HCT116 (cell line): ENCODE measurements around the gene ELOB. TPM values are rescaled to one million over a fixed set of nuclear protein-coding genes. Genes with fewer than 3 reads are reported as not detected.

Experiments
- ATAC-seq: fragments of 200-7000 bp; cut with Tn5 transposase; 2 replicates; pipeline ENCODE4 v1.9.1; 2020; ENCODE audit warnings: mild to moderate bottlenecking, moderate library complexity
- BruUV-seq: library from RNA; stranded (reverse); fragments of 400-500 nt; replicated peaks from 2 replicates; lab custom pipeline; 2021; lab: Mats Ljungman, UMichigan
- CTCF ChIA-PET: fragments of 300-600 bp; sonication (Branson Sonifier 250); formaldehyde crosslinking; loops from one replicate; lab custom pipeline; 2021; ENCODE audit warnings: antibody characterized with exemption; lab: Charles Lee
- POLR2A ChIA-PET: fragments of 300-600, 350-600 bp; sonication (Branson Sonifier 250); formaldehyde crosslinking; loops from one replicate; lab custom pipeline; 2021; ENCODE audit warnings: antibody characterized with exemption; lab: Charles Lee
- RAD21 ChIA-PET, 2 experiments: fragments of 300-600 bp; sonication (Branson Sonifier 250); formaldehyde crosslinking; loops; one replicate each; lab custom pipeline; 2023; ENCODE audit warnings: low total read pairs in 2 of 2; ENCODE audit not compliant: uncharacterized antibody in 2 of 2, unreplicated experiment in 2 of 2, low non-redundant PET in 1 of 2; lab: Charles Lee
- DNase-seq: peaks from one replicate; pipeline ENCODE4 v3.0.0-alpha.2; 2010; ENCODE audit warnings: low read depth, low spot score
- H2AFZ ChIP-seq: fragments of 200-600 bp; shearing (Covaris generic), sonication (generic); 2 replicates; pipeline ENCODE4 v1.6.1; 2017; ENCODE audit warnings: low read depth, mixed run types, mixed read lengths, antibody characterized with exemption, low read length; ENCODE audit not compliant: poor library complexity, severe bottlenecking
- H3K27ac ChIP-seq: 2 replicates; pipeline ENCODE4 v1.5.1; 2012; ENCODE audit warnings: low read depth, low read length
- H3K27me3 ChIP-seq: fragments of 200-600 bp; sonication (generic); 2 replicates; pipeline ENCODE4 v1.6.1; 2016; ENCODE audit warnings: mixed run types, low read length, mixed read lengths; ENCODE audit not compliant: insufficient read depth
- H3K36me3 ChIP-seq, 2 experiments: fragments of 200-500 bp in 1 of 2; fragments of 200-600 bp in 1 of 2; sonication (Bioruptor generic) in 1 of 2; sonication (generic) in 1 of 2; 2 replicates each; pipeline versions ENCODE4 v1.5.1 to v1.6.1; 2014 to 2016; ENCODE audit warnings: low read length in 2 of 2, inconsistent platforms in 1 of 2, mixed read lengths in 1 of 2, mixed run types in 1 of 2; ENCODE audit not compliant: insufficient read depth in 2 of 2, control insufficient read depth in 1 of 2
- H3K4me1 ChIP-seq, 2 experiments: fragments of 200-600 bp in 1 of 2; sonication (generic) in 1 of 2; 2 replicates each; pipeline versions ENCODE4 v1.5.1 to v1.6.1; 2012 to 2017; ENCODE audit warnings: low read length in 2 of 2, inconsistent platforms in 1 of 2, mild to moderate bottlenecking in 1 of 2, mixed read lengths in 1 of 2, mixed run types in 1 of 2, moderate library complexity in 1 of 2; ENCODE audit not compliant: insufficient read depth in 2 of 2, control insufficient read depth in 1 of 2
- H3K4me2 ChIP-seq: fragments of 200-600 bp; sonication (generic); 2 replicates; pipeline ENCODE4 v1.6.1; 2017; ENCODE audit warnings: mixed run types, low read length, mixed read lengths
- H3K4me3 ChIP-seq, 2 experiments: fragments of 200-600 bp in 1 of 2; sonication (generic) in 1 of 2; replicated peaks in 1 of 2; 2 replicates each; pipeline ENCODE4 v1.5.1; 2011 to 2016; ENCODE audit warnings: low read length in 2 of 2, control low read depth in 1 of 2, low read depth in 1 of 2, mild to moderate bottlenecking in 1 of 2, mixed read lengths in 1 of 2, mixed run types in 1 of 2
- H3K79me2 ChIP-seq: fragments of 200-600 bp; sonication (generic); 2 replicates; pipeline ENCODE4 v1.6.1; 2017; ENCODE audit warnings: mild to moderate bottlenecking, mixed run types, low read length, moderate library complexity, mixed read lengths; ENCODE audit not compliant: insufficient read depth
- H3K9ac ChIP-seq: fragments of 200-600 bp; sonication (generic); 2 replicates; pipeline ENCODE4 v1.6.1; 2016; ENCODE audit warnings: low read length, mixed read lengths
- H3K9me2 ChIP-seq: fragments of 200-600 bp; sonication (generic), shearing (Covaris generic); 2 replicates; pipeline ENCODE4 v1.6.1; 2017; ENCODE audit warnings: mixed run types, mild to moderate bottlenecking, moderate library complexity; ENCODE audit not compliant: insufficient read depth
- H3K9me3 ChIP-seq, 2 experiments: fragments of 200-500 bp in 1 of 2; fragments of 200-600 bp in 1 of 2; sonication (Bioruptor generic) in 1 of 2; sonication (generic) in 1 of 2; 2 replicates each; pipeline ENCODE4 v1.6.1; 2014 to 2017; ENCODE audit warnings: low read length in 2 of 2, mixed read lengths in 2 of 2, inconsistent platforms in 1 of 2, low read depth in 1 of 2, mild to moderate bottlenecking in 1 of 2, mixed run types in 1 of 2, moderate library complexity in 1 of 2; ENCODE audit not compliant: control insufficient read depth in 1 of 2, insufficient read depth in 1 of 2
- H4K20me1 ChIP-seq: fragments of 200-600 bp; sonication (generic), shearing (Covaris generic); 2 replicates; pipeline ENCODE4 v1.6.1; 2017; ENCODE audit warnings: mixed run types, mild to moderate bottlenecking, moderate library complexity; ENCODE audit not compliant: insufficient read depth
- CBX3 ChIP-seq: IDR thresholded peaks from 2 replicates; pipeline ENCODE4 v1.6.1; 2012; ENCODE audit warnings: low read depth
- EGR1 ChIP-seq: IDR thresholded peaks from 2 replicates; pipeline ENCODE4 v1.6.1; 2012; ENCODE audit warnings: low read depth
- EZH2 ChIP-seq: fragments of 200-600 bp; sonication (generic); IDR thresholded peaks from 2 replicates; pipeline ENCODE4 v1.6.1; 2017; ENCODE audit warnings: antibody characterized with exemption, mixed run types
- EZH2phosphoT487 ChIP-seq: fragments of 200-600 bp; IDR thresholded peaks from 2 replicates; pipeline ENCODE4 v1.6.1; 2018; ENCODE audit warnings: antibody characterized with exemption, borderline replicate concordance
- FOSL1 ChIP-seq: IDR thresholded peaks from 2 replicates; pipeline ENCODE4 v1.6.1; 2012; ENCODE audit warnings: low read depth
- POLR2A ChIP-seq: IDR thresholded peaks from 2 replicates; pipeline ENCODE4 v1.7.0; 2011; ENCODE audit warnings: borderline replicate concordance; ENCODE audit not compliant: insufficient read depth, insufficient read length; ENCODE audit errors: extremely low read depth
- POLR2AphosphoS5 ChIP-seq: IDR thresholded peaks from 2 replicates; pipeline ENCODE4 v1.6.1; 2011; ENCODE audit warnings: mild to moderate bottlenecking, low read depth, low read length, moderate library complexity
- RAD21 ChIP-seq: IDR thresholded peaks from 2 replicates; pipeline ENCODE4 v1.6.1; 2012; ENCODE audit warnings: low read depth, mild to moderate bottlenecking
- SIN3A ChIP-seq: IDR thresholded peaks from 2 replicates; pipeline ENCODE4 v1.6.1; 2012; ENCODE audit warnings: low read depth
- SP1 ChIP-seq: IDR thresholded peaks from 2 replicates; pipeline ENCODE4 v1.6.1; 2012; ENCODE audit warnings: low read depth
- TCF7L2 ChIP-seq: IDR thresholded peaks from 2 replicates; pipeline ENCODE4 v1.7.0; 2011; ENCODE audit warnings: borderline replicate concordance, inconsistent platforms; ENCODE audit not compliant: insufficient read depth, insufficient read length; ENCODE audit errors: extremely low read depth
- YY1 ChIP-seq: IDR thresholded peaks from 2 replicates; pipeline ENCODE4 v1.6.1; 2011; ENCODE audit warnings: low read length, low read depth, moderate library complexity, mild to moderate bottlenecking; ENCODE audit not compliant: insufficient replicate concordance; ENCODE audit errors: extremely low read depth
- ZFX ChIP-seq: fragments of 450-650 bp; IDR thresholded peaks from 2 replicates; pipeline ENCODE4 v1.6.1; 2017
- ZNF274 ChIP-seq: fragments of 200-500 bp; sonication (Bioruptor generic); IDR thresholded peaks from 2 replicates; pipeline ENCODE4 v1.6.1; 2014; ENCODE audit warnings: mild to moderate bottlenecking, low read depth, low read length, inconsistent platforms
- intact Hi-C: fragments of 100-400 bp; cut with micrococcal nuclease; formaldehyde crosslinking; loops from 2 replicates; pipeline ENCODE4 v1.10.0; 2022
- total RNA-seq: library from RNA; stranded (reverse); gene quantifications from one replicate; pipeline ENCODE4 v1.2.1, GENCODE V29; 2021; ENCODE audit not compliant: unreplicated experiment
- TF ChIP-seq, protein P1 (sequence below): IDR thresholded peaks from 2 replicates; pipeline ENCODE4 v1.6.1; 2011; ENCODE audit warnings: mild to moderate bottlenecking, low read length, moderate library complexity; ENCODE audit not compliant: insufficient replicate concordance; ENCODE audit errors: extremely low read depth
- TF ChIP-seq, protein P2 (sequence below): IDR thresholded peaks from 2 replicates; pipeline ENCODE4 v1.6.1; 2012
- TF ChIP-seq, protein P3 (sequence below): IDR thresholded peaks from 2 replicates; pipeline ENCODE4 v1.6.1; 2012; ENCODE audit warnings: low read depth
- TF ChIP-seq, protein P4 (sequence below): IDR thresholded peaks from 2 replicates; pipeline ENCODE4 v1.6.1; 2012

Gene ELOB
- total RNA-seq, 1 experiment from 2014 or later = 239 TPM

DNA sequence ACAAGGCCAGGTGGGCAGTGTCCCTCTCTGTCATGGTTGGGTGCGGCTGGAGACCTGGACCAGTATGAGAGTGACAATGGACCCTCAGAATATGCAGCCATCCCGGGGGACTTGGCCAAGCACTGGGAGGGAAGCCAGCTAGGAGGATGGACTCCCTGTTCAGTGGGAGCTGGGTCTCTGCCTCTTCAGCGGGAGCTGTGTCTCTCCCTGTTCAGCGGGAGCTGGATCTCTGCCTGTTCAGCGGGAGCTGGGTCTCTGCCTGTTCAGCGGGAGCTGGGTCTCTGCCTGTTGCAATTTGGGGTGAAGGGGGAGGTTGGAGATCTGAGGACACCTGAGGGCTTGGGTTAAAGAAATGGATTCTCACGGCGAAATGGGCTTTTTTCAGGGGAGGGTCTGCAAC lies 14.1 kb upstream of the ELOB start (continued):
- TF ChIP-seq, protein P1, sequence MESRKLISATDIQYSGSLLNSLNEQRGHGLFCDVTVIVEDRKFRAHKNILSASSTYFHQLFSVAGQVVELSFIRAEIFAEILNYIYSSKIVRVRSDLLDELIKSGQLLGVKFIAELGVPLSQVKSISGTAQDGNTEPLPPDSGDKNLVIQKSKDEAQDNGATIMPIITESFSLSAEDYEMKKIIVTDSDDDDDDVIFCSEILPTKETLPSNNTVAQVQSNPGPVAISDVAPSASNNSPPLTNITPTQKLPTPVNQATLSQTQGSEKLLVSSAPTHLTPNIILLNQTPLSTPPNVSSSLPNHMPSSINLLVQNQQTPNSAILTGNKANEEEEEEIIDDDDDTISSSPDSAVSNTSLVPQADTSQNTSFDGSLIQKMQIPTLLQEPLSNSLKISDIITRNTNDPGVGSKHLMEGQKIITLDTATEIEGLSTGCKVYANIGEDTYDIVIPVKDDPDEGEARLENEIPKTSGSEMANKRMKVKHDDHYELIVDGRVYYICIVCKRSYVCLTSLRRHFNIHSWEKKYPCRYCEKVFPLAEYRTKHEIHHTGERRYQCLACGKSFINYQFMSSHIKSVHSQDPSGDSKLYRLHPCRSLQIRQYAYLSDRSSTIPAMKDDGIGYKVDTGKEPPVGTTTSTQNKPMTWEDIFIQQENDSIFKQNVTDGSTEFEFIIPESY = no peak
- TF ChIP-seq EZH2phosphoT487 (no peak), TCF7L2 (no peak), EGR1 (no peak), SIN3A (no peak)

DNA sequence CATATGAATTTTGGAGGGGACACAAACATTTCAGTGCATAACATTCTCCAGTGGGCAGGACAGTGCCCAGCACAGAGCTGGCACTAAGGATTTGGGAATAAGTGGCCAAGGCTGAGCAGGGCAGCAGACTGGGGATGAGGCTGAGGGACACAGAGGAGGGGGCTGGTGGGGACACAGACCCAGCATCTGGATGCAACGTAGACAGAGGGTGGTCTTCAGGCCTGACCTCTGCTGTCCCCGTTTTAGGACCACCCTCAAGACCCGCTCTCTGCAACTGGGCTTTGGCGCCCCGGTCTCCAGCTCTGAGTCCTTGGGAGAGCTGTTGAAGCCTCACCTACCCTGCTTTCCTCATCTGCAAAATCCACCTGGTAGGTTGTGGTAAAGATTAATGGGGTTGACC lies 13.6 kb upstream of the ELOB start:
- Histone ChIP-seq H3K4me3 (no peak overlapping the region), H4K20me1 (no peaks in the 10 kb centered on the region), H3K9me3 (no peaks in the 10 kb centered on the region), H2AFZ (no peak overlapping the region), H3K4me1 (peaks cover 12 to 22% of the 10 kb centered on the region in 2 experiments), H3K4me2 (no peak overlapping the region), H3K36me3 (no peaks in the 10 kb centered on the region), H3K27ac (no peak overlapping the region), H3K9me2 (no peaks in the 10 kb centered on the region; the same call in 1 of the 2 replicates), H3K9ac (no peak overlapping the region), H3K79me2 (no peaks in the 10 kb centered on the region), H3K27me3 (no peaks in the 10 kb centered on the region)
- DNase-seq (no peak), ATAC-seq (no peak)
- RAD21 ChIA-PET = no interaction called here
- CTCF ChIA-PET = no interaction called here
- intact Hi-C loops = no loop called here
- POLR2A ChIA-PET = no interaction called here
- no TSS peak for BruUV-seq
- TF ChIP-seq RAD21 (no peak), EZH2phosphoT487 (no peak), ZNF274 (no peak), POLR2A (no peak), SP1 (no peak), CBX3 (no peak), YY1 (no peak), FOSL1 (no peak), ZFX (no peak), EZH2 (no peak), EGR1 (no peak), POLR2AphosphoS5 (no peak)
- TF ChIP-seq, protein P1 = no peak
- TF ChIP-seq, protein P2, sequence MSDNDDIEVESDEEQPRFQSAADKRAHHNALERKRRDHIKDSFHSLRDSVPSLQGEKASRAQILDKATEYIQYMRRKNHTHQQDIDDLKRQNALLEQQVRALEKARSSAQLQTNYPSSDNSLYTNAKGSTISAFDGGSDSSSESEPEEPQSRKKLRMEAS = no peak
- TF ChIP-seq, protein P3, sequence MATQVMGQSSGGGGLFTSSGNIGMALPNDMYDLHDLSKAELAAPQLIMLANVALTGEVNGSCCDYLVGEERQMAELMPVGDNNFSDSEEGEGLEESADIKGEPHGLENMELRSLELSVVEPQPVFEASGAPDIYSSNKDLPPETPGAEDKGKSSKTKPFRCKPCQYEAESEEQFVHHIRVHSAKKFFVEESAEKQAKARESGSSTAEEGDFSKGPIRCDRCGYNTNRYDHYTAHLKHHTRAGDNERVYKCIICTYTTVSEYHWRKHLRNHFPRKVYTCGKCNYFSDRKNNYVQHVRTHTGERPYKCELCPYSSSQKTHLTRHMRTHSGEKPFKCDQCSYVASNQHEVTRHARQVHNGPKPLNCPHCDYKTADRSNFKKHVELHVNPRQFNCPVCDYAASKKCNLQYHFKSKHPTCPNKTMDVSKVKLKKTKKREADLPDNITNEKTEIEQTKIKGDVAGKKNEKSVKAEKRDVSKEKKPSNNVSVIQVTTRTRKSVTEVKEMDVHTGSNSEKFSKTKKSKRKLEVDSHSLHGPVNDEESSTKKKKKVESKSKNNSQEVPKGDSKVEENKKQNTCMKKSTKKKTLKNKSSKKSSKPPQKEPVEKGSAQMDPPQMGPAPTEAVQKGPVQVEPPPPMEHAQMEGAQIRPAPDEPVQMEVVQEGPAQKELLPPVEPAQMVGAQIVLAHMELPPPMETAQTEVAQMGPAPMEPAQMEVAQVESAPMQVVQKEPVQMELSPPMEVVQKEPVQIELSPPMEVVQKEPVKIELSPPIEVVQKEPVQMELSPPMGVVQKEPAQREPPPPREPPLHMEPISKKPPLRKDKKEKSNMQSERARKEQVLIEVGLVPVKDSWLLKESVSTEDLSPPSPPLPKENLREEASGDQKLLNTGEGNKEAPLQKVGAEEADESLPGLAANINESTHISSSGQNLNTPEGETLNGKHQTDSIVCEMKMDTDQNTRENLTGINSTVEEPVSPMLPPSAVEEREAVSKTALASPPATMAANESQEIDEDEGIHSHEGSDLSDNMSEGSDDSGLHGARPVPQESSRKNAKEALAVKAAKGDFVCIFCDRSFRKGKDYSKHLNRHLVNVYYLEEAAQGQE = no peak
- TF ChIP-seq, protein P4, sequence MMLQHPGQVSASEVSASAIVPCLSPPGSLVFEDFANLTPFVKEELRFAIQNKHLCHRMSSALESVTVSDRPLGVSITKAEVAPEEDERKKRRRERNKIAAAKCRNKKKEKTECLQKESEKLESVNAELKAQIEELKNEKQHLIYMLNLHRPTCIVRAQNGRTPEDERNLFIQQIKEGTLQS = no peak
